ENCODE measurements around the gene SKAP1.

- TF ChIP-seq CTCF (conservative IDR thresholded peaks at IDR 0.05) (no peak), ZFX (IDR thresholded peaks at IDR 0.05) (no peak)
Measured at GRCh38 chr17:48453447-48453846, 23.4 kb upstream of the SKAP1 start.

Data from C4-2B (cell line).